Measurements from ENCODE around the gene MOCS2.

GRCh38 chr5:53095217-53095616 lies 14.3 kb downstream of the MOCS2 start:
- TF ChIP-seq CTCF (IDR thresholded peaks at IDR 0.05), result no peak
- TF ChIP-seq EP300 (IDR thresholded peaks at IDR 0.05), result no peak

Data from ovary (tissue), 3 donors.